IPS-20b (cell line): ENCODE data around the gene CPA2.
"Not testable (repeated sequence)": the region's sequence is repeated elsewhere in the genome, so short reads cannot be mapped to it uniquely, and the experiment has no call there.

ENCODE experiments used
- H3K27ac ChIP-seq: one replicate; pipeline ENCODE4 v1.5.1; 2013; ENCODE audit warnings: low read length
- H3K27me3 ChIP-seq: 2 replicates; pipeline ENCODE4 v1.6.1; 2013; ENCODE audit warnings: mild to moderate bottlenecking, low read length, inconsistent platforms; ENCODE audit not compliant: insufficient read depth
- H3K36me3 ChIP-seq: 2 replicates; pipeline ENCODE4 v1.6.1; 2013; ENCODE audit warnings: low read depth, mild to moderate bottlenecking, inconsistent platforms, low read length, moderate library complexity; ENCODE audit not compliant: insufficient read depth
- H3K4me1 ChIP-seq: 2 replicates; pipeline ENCODE4 v1.6.1; 2013; ENCODE audit warnings: mild to moderate bottlenecking, control low read depth, inconsistent platforms, low read length, moderate library complexity; ENCODE audit not compliant: insufficient read depth
- H3K4me3 ChIP-seq: 2 replicates; pipeline ENCODE4 v1.5.1; 2013; ENCODE audit warnings: mild to moderate bottlenecking, low read length, inconsistent platforms
- H3K9ac ChIP-seq: 2 replicates; pipeline ENCODE4 v1.6.1; 2013; ENCODE audit warnings: low read depth, mild to moderate bottlenecking, inconsistent platforms, low read length, moderate library complexity
- H3K9me3 ChIP-seq: 2 replicates; pipeline ENCODE4 v1.6.1; 2013; ENCODE audit warnings: mild to moderate bottlenecking, low read depth, low read length, inconsistent platforms; ENCODE audit not compliant: insufficient read depth

The CPA2 gene

GRCh38 chr7:130302649-130303048, 36.0 kb downstream of the CPA2 start:
- Histone ChIP-seq H3K4me1 (no peaks in the 10 kb centered on the region), H3K27ac (no peak overlapping the region), H3K9ac (no peak overlapping the region), H3K27me3 (no peaks in the 10 kb centered on the region), H3K36me3 (no peaks in the 10 kb centered on the region), H3K4me3 (no peak overlapping the region), H3K9me3 (no peaks in the 10 kb centered on the region)

- no peaks in the 10 kb centered on the region for H3K4me1 ChIP-seq
- no peaks in the 10 kb centered on the region for H3K9me3 ChIP-seq
- no peak overlapping the region for H3K27ac ChIP-seq
- H3K36me3 ChIP-seq: no peaks in the 10 kb centered on the region
- no peaks in the 10 kb centered on the region for H3K27me3 ChIP-seq
- H3K9ac ChIP-seq: no peak overlapping the region
- H3K4me3 ChIP-seq: no peak overlapping the region
Measured at GRCh38 chr7:130303127-130303526, 36.5 kb downstream of the CPA2 start.

DNA sequence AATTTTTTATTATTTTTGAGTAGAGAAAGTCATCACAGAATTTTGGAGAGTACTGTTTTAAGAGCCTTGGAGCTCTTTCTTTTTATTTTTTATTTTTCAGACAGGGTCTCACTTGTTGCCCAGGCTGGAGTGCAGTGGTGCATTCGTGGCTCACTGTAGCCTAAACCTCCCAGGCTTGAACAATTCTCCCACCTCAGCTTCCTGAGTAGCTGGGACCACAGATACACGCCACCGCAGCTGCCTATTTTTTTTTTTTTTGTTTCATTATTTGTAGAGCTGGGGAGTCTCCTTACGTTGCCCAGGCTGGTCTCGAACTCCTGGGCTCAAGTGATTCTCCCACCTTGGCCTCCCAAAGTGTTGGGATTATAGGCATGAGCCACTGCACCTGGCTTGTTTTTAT, 36.9 kb downstream of the CPA2 start:
- H3K4me1 ChIP-seq: no peaks in the 10 kb centered on the region
- H3K9ac ChIP-seq: no peak overlapping the region
- no peaks in the 10 kb centered on the region for H3K36me3 ChIP-seq
- no peak overlapping the region for H3K4me3 ChIP-seq
- H3K9me3 ChIP-seq: no peaks in the 10 kb centered on the region
- H3K27ac ChIP-seq: no peak overlapping the region
- H3K27me3 ChIP-seq: no peaks in the 10 kb centered on the region

DNA sequence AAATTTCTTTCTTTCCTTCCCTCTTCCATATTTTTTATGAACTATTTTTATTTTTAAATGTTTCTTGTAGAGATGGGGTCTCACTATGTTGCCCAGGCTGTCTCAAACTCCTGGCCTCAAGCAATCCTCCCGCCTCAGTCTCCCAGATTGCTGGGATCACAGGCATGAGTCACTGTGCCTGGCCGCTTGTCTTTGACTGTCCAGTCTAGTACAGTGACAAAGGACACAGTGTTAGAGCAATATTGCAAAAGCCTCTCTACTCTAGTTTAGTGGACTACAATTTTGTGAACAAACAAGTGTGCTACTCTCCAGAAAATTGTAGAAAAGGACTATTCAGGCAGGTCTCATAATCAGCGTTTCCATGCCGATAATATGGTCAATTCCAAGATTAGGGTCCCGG, 37.3 kb downstream of the CPA2 start:
- no peaks in the 10 kb centered on the region for H3K36me3 ChIP-seq
- H3K4me3 ChIP-seq: no peak overlapping the region
- no peak overlapping the region for H3K27ac ChIP-seq
- H3K9me3 ChIP-seq: no peaks in the 10 kb centered on the region
- no peak overlapping the region for H3K9ac ChIP-seq
- no peaks in the 10 kb centered on the region for H3K27me3 ChIP-seq
- H3K4me1 ChIP-seq: no peaks in the 10 kb centered on the region

- no peaks in the 10 kb centered on the region for H3K27me3 ChIP-seq
- no peak overlapping the region for H3K9ac ChIP-seq
- H3K4me1 ChIP-seq: no peaks in the 10 kb centered on the region
Measured at GRCh38 chr7:130304878-130305277, 38.2 kb downstream of the CPA2 start.

GRCh38 chr7:130305433-130306042, 38.9 kb downstream of the CPA2 start:
- H3K27ac ChIP-seq: no peak overlapping the region
- H3K4me3 ChIP-seq: no peak overlapping the region
- H3K9me3 ChIP-seq: no peaks in the 10 kb centered on the region
- no peaks in the 10 kb centered on the region for H3K27me3 ChIP-seq
- no peaks in the 10 kb centered on the region for H3K4me1 ChIP-seq
- no peak overlapping the region for H3K9ac ChIP-seq
- no peaks in the 10 kb centered on the region for H3K36me3 ChIP-seq

More at GRCh38 chr7:130304878-130305277, 38.2 kb downstream of the CPA2 start:
- no peak overlapping the region for H3K4me3 ChIP-seq
- H3K36me3 ChIP-seq: no peaks in the 10 kb centered on the region
- H3K9me3 ChIP-seq: no peaks in the 10 kb centered on the region
- H3K27ac ChIP-seq: no peak overlapping the region

DNA sequence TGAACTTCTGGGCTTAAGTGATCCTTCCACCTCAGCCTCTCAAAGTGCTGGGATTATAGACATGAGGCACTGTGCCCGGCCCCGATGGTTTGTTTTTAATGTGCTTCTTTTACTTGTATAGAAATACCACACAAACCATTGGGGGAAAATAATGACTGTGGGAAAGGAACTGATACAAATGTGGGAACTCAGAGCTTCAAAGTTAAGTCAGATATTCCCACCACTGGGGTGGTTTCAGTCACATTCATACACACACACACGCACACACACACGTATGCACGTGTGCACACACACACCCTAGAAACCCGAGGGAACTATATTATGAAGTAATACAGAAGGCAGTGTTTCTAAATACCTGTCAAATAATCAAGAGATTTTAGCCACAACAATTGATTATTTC, 43.3 kb downstream of the CPA2 start:
- Histone ChIP-seq H3K9me3 (no peaks in the 10 kb centered on the region), H3K4me3 (no peak overlapping the region), H3K4me1 (no peaks in the 10 kb centered on the region), H3K9ac (no peak overlapping the region), H3K36me3 (no peaks in the 10 kb centered on the region), H3K27me3 (no peaks in the 10 kb centered on the region), H3K27ac (no peak overlapping the region)

- Histone ChIP-seq H3K4me3 (no peak overlapping the region), H3K27ac (no peak overlapping the region), H3K9ac (no peak overlapping the region), H3K27me3 (no peaks in the 10 kb centered on the region), H3K9me3 (no peaks in the 10 kb centered on the region), H3K36me3 (no peaks in the 10 kb centered on the region), H3K4me1 (no peaks in the 10 kb centered on the region)
Measured at GRCh38 chr7:130314305-130314704, 47.6 kb downstream of the CPA2 start.

GRCh38 chr7:130319541-130319940, 52.9 kb downstream of the CPA2 start:
- Histone ChIP-seq H3K9me3 (no peaks in the 10 kb centered on the region), H3K4me3 (no peak overlapping the region), H3K27me3 (no peaks in the 10 kb centered on the region), H3K9ac (no peak overlapping the region), H3K4me1 (no peaks in the 10 kb centered on the region), H3K36me3 (no peaks in the 10 kb centered on the region), H3K27ac (no peak overlapping the region)

GRCh38 chr7:130321542-130322229, 55.0 kb downstream of the CPA2 start:
- not testable (repeated sequence) for H3K27me3 ChIP-seq, H3K9me3 ChIP-seq, H3K9ac ChIP-seq, H3K27ac ChIP-seq, H3K36me3 ChIP-seq, H3K4me1 ChIP-seq, H3K4me3 ChIP-seq

GRCh38 chr7:130322615-130323014, 56.0 kb downstream of the CPA2 start:
- no peaks in the 10 kb centered on the region for H3K27me3 ChIP-seq
- H3K9ac ChIP-seq: no peak overlapping the region
- H3K9me3 ChIP-seq: no peaks in the 10 kb centered on the region
- H3K4me3 ChIP-seq: no peak overlapping the region
- no peaks in the 10 kb centered on the region for H3K36me3 ChIP-seq
- no peak overlapping the region for H3K27ac ChIP-seq
- no peaks in the 10 kb centered on the region for H3K4me1 ChIP-seq

DNA sequence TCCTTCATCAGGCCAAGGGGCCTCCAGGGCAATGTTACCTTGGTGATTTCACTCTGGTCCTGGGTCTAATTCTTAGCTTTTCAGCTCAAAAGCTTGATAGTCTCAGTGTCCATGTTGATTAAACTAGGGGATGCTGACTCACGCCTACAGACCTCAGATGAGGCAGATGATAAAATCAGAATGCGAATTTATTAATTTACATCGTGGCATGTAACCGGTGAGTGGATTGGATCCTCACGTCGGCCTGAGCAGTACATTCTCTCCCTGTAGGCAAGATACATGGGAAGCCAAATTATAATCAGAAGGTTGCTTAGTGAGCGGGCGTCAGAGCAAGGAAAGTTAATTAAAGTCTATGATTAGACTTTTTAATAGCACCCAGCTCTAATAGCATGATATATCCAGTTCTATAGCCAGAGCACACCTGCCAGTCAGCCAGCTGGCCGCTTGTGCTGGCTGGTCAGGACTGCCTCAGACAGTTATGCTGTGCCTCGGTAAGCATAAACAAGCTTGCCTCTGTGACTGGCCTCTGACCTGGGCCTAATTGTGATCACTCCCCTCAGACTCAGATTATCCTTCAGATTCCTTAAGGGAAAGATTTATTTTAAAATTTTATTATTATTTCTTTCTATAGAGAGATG, 57.8 kb downstream of the CPA2 start:
- no peak overlapping the region for H3K27ac ChIP-seq
- H3K4me1 ChIP-seq: no peaks in the 10 kb centered on the region
- no peaks in the 10 kb centered on the region for H3K27me3 ChIP-seq
- no peak overlapping the region for H3K4me3 ChIP-seq
- no peaks in the 10 kb centered on the region for H3K36me3 ChIP-seq
- no peak overlapping the region for H3K9ac ChIP-seq
- H3K9me3 ChIP-seq: no peaks in the 10 kb centered on the region
